IMR-90 (cell line): Measurements from ENCODE around the gene PCDHA4. TPM values are rescaled to one million over a fixed set of nuclear protein-coding genes. Genes with fewer than 3 reads are reported as not detected.

ENCODE experiments used
- ATAC-seq: fragments of 200-7000 bp; cut with Tn5 transposase; 2 replicates; pipeline ENCODE4 v1.9.1; 2020; ENCODE audit warnings: low read depth, mild to moderate bottlenecking, moderate library complexity
- BruUV-seq: library from RNA; stranded (reverse); fragments of 400-500 nt; replicated peaks from 2 replicates; lab custom pipeline; 2021; lab: Mats Ljungman, UMichigan
- CTCF ChIA-PET: fragments of 300-600 bp; formaldehyde crosslinking; extraction: SDS; loops from one replicate; lab custom pipeline; 2021; ENCODE audit warnings: antibody characterized with exemption; lab: Yijun Ruan, JAX
- POLR2A ChIA-PET: fragments of 300-600 bp; sonication (Branson Sonifier 250); formaldehyde crosslinking; loops from one replicate; lab custom pipeline; 2022; ENCODE audit warnings: antibody characterized with exemption; ENCODE audit not compliant: unreplicated experiment; lab: Charles Lee
- DNase-seq: peaks from one replicate; pipeline ENCODE4 v3.0.0; 2013
- H2AFZ ChIP-seq: replicated peaks from 2 replicates; pipeline ENCODE3; 2013; ENCODE audit warnings: low read length, mild to moderate bottlenecking; ENCODE audit not compliant: poor library complexity
- H2AK5ac ChIP-seq: 2 replicates; pipeline ENCODE4 v1.6.1; 2013; ENCODE audit warnings: low read depth, low read length, inconsistent platforms
- H2AK9ac ChIP-seq: replicated peaks from 2 replicates; pipeline ENCODE3; 2013; ENCODE audit warnings: mild to moderate bottlenecking, low read depth, low read length, moderate library complexity; ENCODE audit not compliant: poor library complexity
- H2BK120ac ChIP-seq: 2 replicates; pipeline ENCODE4 v1.6.1; 2013; ENCODE audit warnings: low read depth, low read length, inconsistent platforms
- H2BK15ac ChIP-seq: 3 replicates; pipeline ENCODE4 v1.6.1; 2013; ENCODE audit warnings: low read depth, low read length, inconsistent platforms
- H2BK20ac ChIP-seq: 2 replicates; pipeline ENCODE4 v1.6.1; 2013; ENCODE audit warnings: low read depth, mild to moderate bottlenecking, inconsistent platforms, low read length, moderate library complexity
- H2BK5ac ChIP-seq: 2 replicates; pipeline ENCODE4 v1.6.1; 2013; ENCODE audit warnings: mild to moderate bottlenecking, low read depth, low read length, inconsistent platforms; ENCODE audit not compliant: poor library complexity, severe bottlenecking
- H3K14ac ChIP-seq: replicated peaks from 2 replicates; pipeline ENCODE4 v1.6.1; 2013; ENCODE audit warnings: low read depth, low read length, inconsistent platforms
- H3K18ac ChIP-seq: 2 replicates; pipeline ENCODE4 v1.6.1; 2013; ENCODE audit warnings: low read depth, low read length, control low read depth
- H3K23ac ChIP-seq: 2 replicates; pipeline ENCODE4 v1.6.1; 2013; ENCODE audit warnings: low read depth, low read length, inconsistent platforms
- H3K27ac ChIP-seq: 2 replicates; pipeline ENCODE4 v1.5.1; 2013; ENCODE audit warnings: mild to moderate bottlenecking, control low read depth, low read length; ENCODE audit not compliant: insufficient read depth
- H3K27me3 ChIP-seq: 2 replicates; pipeline ENCODE4 v1.6.1; 2013; ENCODE audit warnings: low read length; ENCODE audit not compliant: control insufficient read depth, insufficient read depth
- H3K36me3 ChIP-seq: 2 replicates; pipeline ENCODE4 v1.6.1; 2013; ENCODE audit warnings: low read length, mixed read lengths; ENCODE audit not compliant: control insufficient read depth, insufficient read depth
- H3K4ac ChIP-seq: 2 replicates; pipeline ENCODE4 v1.6.1; 2013; ENCODE audit warnings: low read depth, low read length, inconsistent platforms
- H3K4me1 ChIP-seq: 2 replicates; pipeline ENCODE4 v1.6.1; 2013; ENCODE audit warnings: low read length, mixed read lengths; ENCODE audit not compliant: control insufficient read depth, insufficient read depth
- H3K4me2 ChIP-seq: 2 replicates; pipeline ENCODE4 v1.6.1; 2013; ENCODE audit warnings: low read depth, mild to moderate bottlenecking, control low read depth, low read length, moderate library complexity
- H3K4me3 ChIP-seq: 2 replicates; pipeline ENCODE4 v1.5.1; 2013; ENCODE audit warnings: low read depth, mild to moderate bottlenecking, control low read depth, low read length, moderate library complexity; ENCODE audit not compliant: insufficient read depth
- H3K56ac ChIP-seq: 2 replicates; pipeline ENCODE4 v1.6.1; 2013; ENCODE audit warnings: low read length, inconsistent platforms; ENCODE audit not compliant: insufficient read depth; ENCODE audit errors: extremely low read depth
- H3K79me1 ChIP-seq, 2 experiments: 2 replicates each; pipeline ENCODE4 v1.6.1; 2013; ENCODE audit warnings: low read length in 2 of 2, inconsistent platforms in 1 of 2, low read depth in 1 of 2
- H3K9ac ChIP-seq: 2 replicates; pipeline ENCODE4 v1.6.1; 2013; ENCODE audit warnings: low read depth, low read length, control low read depth
- H3K9me1 ChIP-seq: 2 replicates; pipeline ENCODE4 v1.6.1; 2013; ENCODE audit warnings: low read length, inconsistent platforms; ENCODE audit not compliant: insufficient read depth
- H3K9me3 ChIP-seq: 2 replicates; pipeline ENCODE4 v1.6.1; 2013; ENCODE audit warnings: low read length; ENCODE audit not compliant: control insufficient read depth, insufficient read depth
- H4K20me1 ChIP-seq: 2 replicates; pipeline ENCODE4 v1.6.1; 2013; ENCODE audit warnings: low read length, inconsistent platforms; ENCODE audit not compliant: insufficient read depth
- H4K5ac ChIP-seq: 2 replicates; pipeline ENCODE4 v1.6.1; 2013; ENCODE audit warnings: mild to moderate bottlenecking, low read depth, low read length, control low read depth
- H4K8ac ChIP-seq, 2 experiments: 2 replicates each; pipeline ENCODE4 v1.6.1; 2013; ENCODE audit warnings: low read depth in 2 of 2, low read length in 2 of 2, control low read depth in 1 of 2, inconsistent platforms in 1 of 2
- H4K91ac ChIP-seq: 2 replicates; pipeline ENCODE4 v1.6.1; 2013; ENCODE audit warnings: low read depth, low read length, inconsistent platforms; ENCODE audit not compliant: insufficient read depth
- CTCF ChIP-seq: conservative IDR thresholded peaks from 2 replicates; pipeline ENCODE4 v1.5.1; 2012; ENCODE audit warnings: mild to moderate bottlenecking, low read depth, low read length, improper control_type of control experiment
- FOS ChIP-seq: fragments of 150-350 bp; IDR thresholded peaks from 2 replicates; pipeline ENCODE4 v1.6.1; 2016; ENCODE audit warnings: low read depth, low read length
- RAD21 ChIP-seq: IDR thresholded peaks from 2 replicates; pipeline ENCODE4 v1.6.1; 2012; ENCODE audit warnings: low read length, improper control_type of control experiment
- WGBS, 2 experiments: methylation state at CpG; one replicate each; pipeline versions ENCODE4 v1.1.5 to v1.1.7; 2013; ENCODE audit warnings: missing lambda C conversion rate in 2 of 2; ENCODE audit not compliant: insufficient read length in 1 of 2; ENCODE audit errors: extremely low coverage in 2 of 2; 5-methylcytosine and 5-hydroxymethylcytosine counted together
- dilution Hi-C: fragments of 300-500 bp; cut with HindIII; formaldehyde crosslinking; loops from one replicate; pipeline ENCODE4 v1.14.3; 2018; ENCODE audit warnings: low sequenced_read_pairs; ENCODE audit not compliant: unreplicated experiment
- in situ Hi-C: fragments of 300-500 bp; cut with MboI; formaldehyde crosslinking; loops from 3 replicates; pipeline ENCODE4 v1.14.3; 2019; ENCODE audit warnings: low sequenced_read_pairs, inconsistent platforms, mixed read lengths
- intact Hi-C: fragments of 100-400 bp; cut with micrococcal nuclease; formaldehyde crosslinking; loops from 2 replicates; pipeline ENCODE4 v1.10.0; 2022
- polyA plus RNA-seq, 3 experiments: library from polyadenylated mRNA; depleted of rRNA; stranded (reverse); fragments of >200 nt; gene quantifications; 2 replicates each; pipeline ENCODE4 v1.2.3, GENCODE V29; 2012; ENCODE audit warnings: low replicate concordance in 1 of 3
- total RNA-seq: library from RNA; depleted of rRNA; stranded (reverse); fragments of >200 nt; gene quantifications from 2 replicates; pipeline ENCODE4 v1.2.3, GENCODE V29; 2012

Gene PCDHA4
- total and polyA plus RNA-seq, 2 of the 4 experiments (the other 2 are of a cell fraction) = under 0.01 to 0.02 TPM

- Histone ChIP-seq H2AK9ac (no peak within 1 kb of the TSS), H3K4me1 (no peaks in the 10 kb centered on the region), H3K4me3 (no peak within 1 kb of the TSS), H3K4ac (no peak within 1 kb of the TSS), H3K9ac (no peak within 1 kb of the TSS), H2AFZ (no peak within 1 kb of the TSS), H2BK120ac (no peak within 1 kb of the TSS), H4K5ac (no peak within 1 kb of the TSS), H3K27me3 (no peaks in the 10 kb centered on the region), H2BK15ac (no peak within 1 kb of the TSS), H4K91ac (no peak within 1 kb of the TSS), H4K20me1 (no peaks in the 10 kb centered on the region), H2AK5ac (no peak within 1 kb of the TSS), H2BK5ac (no peak within 1 kb of the TSS), H3K27ac (no peak within 1 kb of the TSS), H3K9me1 (no peaks in the 10 kb centered on the region), H3K36me3 (no peaks in the 10 kb centered on the region), H3K14ac (no peak within 1 kb of the TSS), H3K9me3 (peaks cover 9% of the 10 kb centered on the region), H3K18ac (no peak within 1 kb of the TSS), H3K4me2 (no peak within 1 kb of the TSS), H2BK20ac (no peak within 1 kb of the TSS), H3K56ac (no peak within 1 kb of the TSS), H4K8ac (no peak within 1 kb of the TSS), H3K23ac (no peak within 1 kb of the TSS), H3K79me1 (no peaks in the 10 kb centered on the region)
- dilution Hi-C loops = no loop called here
- BruUV-seq = no TSS peak
- ChIA-PET CTCF (interaction anchor here (0.6 kb wide), 1 partner anchor 31 kb away, joined by 3 read pairs; no protein-coding TSS in a partner anchor), POLR2A (no interaction called here)
- WGBS, 2 experiments = 22% methylated on average over 17 of the region's 39 CpGs; no CpG with 5 or more reads in 1 of the 2 experiments
- in situ Hi-C loops = no loop called here
- TF ChIP-seq FOS (no peak), CTCF (peak; percentile 33; the same call in 1 of the 2 replicates), RAD21 (no peak)
- ATAC-seq (no peak), DNase-seq (no peak)
- intact Hi-C loops = no loop called here
These were observed 14.8 kb downstream of the PCDHA4 start, which contains the start of gene PCDHA5 for GRCh38 chr5:140821375-140822280. PCDHA5 (plus strand) TSS chr5:140821613.
